Tibial artery (tissue), 4 donors: Measurements from ENCODE around the gene PPP2R2B.

Experiments
- DNase-seq, 2 donors: peaks; one replicate each; pipeline ENCODE4 v3.0.0-alpha.2; 2019
- H3K27ac ChIP-seq, 2 donors: fragments of 200-600 bp; sonication (generic) in 1 of 2; 1 replicate in 1 of 2; 2 replicates in 1 of 2; pipeline ENCODE4 v1.5.1; 2018 to 2019; ENCODE audit warnings: mild to moderate bottlenecking in 1 of 2
- H3K27me3 ChIP-seq, 2 donors: fragments of 200-600 bp; sonication (generic) in 1 of 2; one replicate each; pipeline versions ENCODE4 v1.5.1 to v1.6.0; 2016 to 2019
- H3K36me3 ChIP-seq, 3 donors: fragments of 200-600 bp; sonication (generic) in 2 of 3; one replicate each; pipeline ENCODE4 v1.5.1; 2016 to 2019; ENCODE audit warnings: mild to moderate bottlenecking in 2 of 3
- H3K4me1 ChIP-seq, 4 donors: fragments of 200-600 bp; sonication (generic) in 2 of 4; 1 replicate in 3 of 4; 2 replicates in 1 of 4; pipeline ENCODE4 v1.5.1; 2016 to 2019
- H3K4me3 ChIP-seq, 2 donors: fragments of 200-600 bp; sonication (generic) in 1 of 2; 1 replicate in 1 of 2; 2 replicates in 1 of 2; pipeline ENCODE4 v1.5.1; 2018 to 2019; ENCODE audit warnings: mild to moderate bottlenecking in 2 of 2
- H3K9me3 ChIP-seq, 3 donors: fragments of 200-600 bp; sonication (generic) in 1 of 3; one replicate each; pipeline ENCODE4 v1.5.1; 2016 to 2019
- intact Hi-C: fragments of 100-400 bp; cut with DNase I; formaldehyde crosslinking; loops from one replicate; pipeline ENCODE4 v1.15.0; 2023; ENCODE audit warnings: low total_unique reads
- TF ChIP-seq, protein P1 (sequence below), 2 experiments: fragments of 200-600 bp in 1 of 2; fragments of 450-650 bp in 1 of 2; IDR thresholded peaks; one replicate each; pipeline ENCODE4 v1.5.1; 2017 to 2019; ENCODE audit warnings: antibody characterized with exemption in 2 of 2, mild to moderate bottlenecking in 1 of 2, moderate library complexity in 1 of 2

The PPP2R2B gene

DNA sequence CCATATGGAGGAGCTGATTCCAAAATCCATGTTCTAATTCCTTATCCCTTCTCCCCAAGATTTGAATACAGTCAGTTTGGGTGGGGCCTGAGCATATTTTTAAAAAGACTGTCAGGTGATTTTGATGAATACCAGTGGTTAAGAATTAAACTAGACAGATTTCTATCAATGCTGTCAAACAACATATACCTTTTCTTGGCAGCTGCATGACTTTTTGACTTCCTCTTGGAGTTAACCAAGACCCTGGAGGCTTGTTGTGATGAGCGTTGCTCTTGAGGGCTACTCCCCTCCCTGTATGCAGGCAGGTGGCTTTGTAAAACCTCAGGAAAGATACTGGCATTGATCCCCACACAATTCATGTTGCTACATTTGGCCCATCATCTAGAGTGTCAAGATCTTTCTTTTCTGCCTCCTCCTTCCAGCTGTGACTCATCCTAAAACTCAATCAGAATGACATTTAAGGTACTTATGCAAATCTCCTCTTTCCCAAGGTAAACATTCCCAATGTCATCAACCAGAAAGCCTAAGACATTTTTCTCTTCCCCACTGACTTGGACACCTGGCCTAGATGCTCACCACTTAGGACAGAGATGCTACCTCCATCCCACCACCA is 61.7 kb downstream of the PPP2R2B start:
- H3K4me1 ChIP-seq = peaks cover 0 to 16% (median 0%) of the 10 kb centered on the region in 4 donors
- DNase-seq = no peak
- intact Hi-C loops = no loop called here
- no peaks in the 10 kb centered on the region for H3K9me3 ChIP-seq
- H3K27me3 ChIP-seq = no peaks in the 10 kb centered on the region
- no peak overlapping the region for H3K4me3 ChIP-seq
- no peaks in the 10 kb centered on the region for H3K36me3 ChIP-seq
- TF ChIP-seq, protein P1, sequence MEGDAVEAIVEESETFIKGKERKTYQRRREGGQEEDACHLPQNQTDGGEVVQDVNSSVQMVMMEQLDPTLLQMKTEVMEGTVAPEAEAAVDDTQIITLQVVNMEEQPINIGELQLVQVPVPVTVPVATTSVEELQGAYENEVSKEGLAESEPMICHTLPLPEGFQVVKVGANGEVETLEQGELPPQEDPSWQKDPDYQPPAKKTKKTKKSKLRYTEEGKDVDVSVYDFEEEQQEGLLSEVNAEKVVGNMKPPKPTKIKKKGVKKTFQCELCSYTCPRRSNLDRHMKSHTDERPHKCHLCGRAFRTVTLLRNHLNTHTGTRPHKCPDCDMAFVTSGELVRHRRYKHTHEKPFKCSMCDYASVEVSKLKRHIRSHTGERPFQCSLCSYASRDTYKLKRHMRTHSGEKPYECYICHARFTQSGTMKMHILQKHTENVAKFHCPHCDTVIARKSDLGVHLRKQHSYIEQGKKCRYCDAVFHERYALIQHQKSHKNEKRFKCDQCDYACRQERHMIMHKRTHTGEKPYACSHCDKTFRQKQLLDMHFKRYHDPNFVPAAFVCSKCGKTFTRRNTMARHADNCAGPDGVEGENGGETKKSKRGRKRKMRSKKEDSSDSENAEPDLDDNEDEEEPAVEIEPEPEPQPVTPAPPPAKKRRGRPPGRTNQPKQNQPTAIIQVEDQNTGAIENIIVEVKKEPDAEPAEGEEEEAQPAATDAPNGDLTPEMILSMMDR (IDR thresholded peaks at IDR 0.05) = no peak
- no peak overlapping the region for H3K27ac ChIP-seq

DNA sequence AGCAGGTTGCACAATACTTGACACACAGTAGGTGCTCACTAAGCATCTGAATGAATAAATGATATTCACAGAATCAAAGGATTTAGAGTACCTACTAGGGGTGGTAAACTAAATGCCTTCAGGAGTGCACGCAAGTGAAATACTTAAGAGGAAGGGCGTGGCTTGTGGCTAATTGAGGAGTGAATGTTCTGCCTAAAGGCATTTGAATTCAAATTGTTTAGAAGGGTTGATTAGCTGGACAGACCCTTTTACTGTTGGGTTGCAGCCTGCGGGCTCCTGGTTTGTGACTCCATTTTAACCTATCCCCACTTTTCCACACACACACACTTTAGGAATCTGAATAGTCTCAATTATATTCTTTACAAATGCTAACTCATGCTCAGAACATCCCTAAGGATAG is 63.1 kb downstream of the PPP2R2B start:
- no peaks in the 10 kb centered on the region for H3K27me3 ChIP-seq
- intact Hi-C loops = no loop called here
- TF ChIP-seq, protein P1 (IDR thresholded peaks at IDR 0.05) = no peak
- peaks cover 0 to 16% (median 0%) of the 10 kb centered on the region in 4 donors for H3K4me1 ChIP-seq
- H3K36me3 ChIP-seq = no peaks in the 10 kb centered on the region
- H3K9me3 ChIP-seq = no peaks in the 10 kb centered on the region
- H3K4me3 ChIP-seq = no peak overlapping the region
- no peak overlapping the region for H3K27ac ChIP-seq
- no peak for DNase-seq

DNA sequence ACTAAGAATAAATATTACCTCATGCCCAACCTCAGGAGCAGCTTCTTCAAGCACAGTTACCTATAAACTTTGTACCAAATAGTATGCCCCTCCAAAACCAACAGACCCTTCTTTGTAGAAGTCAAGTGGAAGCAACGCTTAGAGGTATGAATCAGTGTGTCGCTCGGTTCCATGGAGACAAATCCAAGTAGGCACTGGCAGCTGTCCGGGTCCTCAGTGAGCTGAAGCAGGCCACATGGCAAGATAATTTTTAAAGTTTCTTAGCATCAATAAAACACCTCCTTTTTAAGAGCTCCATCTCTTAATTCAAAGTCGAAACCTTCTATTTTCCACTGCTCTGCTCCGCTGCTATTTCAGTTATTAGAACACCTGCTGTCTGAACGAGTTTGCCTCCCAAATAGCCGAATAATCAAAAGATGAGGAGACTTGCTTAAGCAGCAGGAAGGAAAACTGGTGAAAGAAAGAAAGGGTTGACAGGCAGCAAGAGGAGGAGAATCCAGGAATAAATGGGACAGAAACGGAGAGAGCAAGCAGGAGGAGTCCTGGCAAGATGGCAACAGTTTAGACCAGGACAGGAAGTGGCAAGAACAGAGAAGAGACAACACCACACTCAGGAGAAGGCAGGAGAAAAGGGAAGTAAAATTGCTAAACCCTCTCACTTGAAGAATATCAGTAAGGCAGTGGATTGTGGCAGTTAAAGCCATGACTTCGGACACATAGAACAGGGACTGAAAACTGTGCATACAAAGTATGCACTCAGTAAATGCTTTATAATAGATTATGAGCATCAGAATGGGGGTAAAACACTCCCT is 65.0 kb downstream of the PPP2R2B start:
- Histone ChIP-seq H3K27me3 (no peaks in the 10 kb centered on the region), H3K36me3 (no peaks in the 10 kb centered on the region), H3K27ac (no peak overlapping the region), H3K4me3 (no peak overlapping the region), H3K4me1 (peaks cover 0 to 9% (median 0%) of the 10 kb centered on the region in 4 donors), H3K9me3 (no peaks in the 10 kb centered on the region)
- DNase-seq = no peak
- TF ChIP-seq, protein P1 (IDR thresholded peaks at IDR 0.05) = no peak
- intact Hi-C loops = no loop called here

DNA sequence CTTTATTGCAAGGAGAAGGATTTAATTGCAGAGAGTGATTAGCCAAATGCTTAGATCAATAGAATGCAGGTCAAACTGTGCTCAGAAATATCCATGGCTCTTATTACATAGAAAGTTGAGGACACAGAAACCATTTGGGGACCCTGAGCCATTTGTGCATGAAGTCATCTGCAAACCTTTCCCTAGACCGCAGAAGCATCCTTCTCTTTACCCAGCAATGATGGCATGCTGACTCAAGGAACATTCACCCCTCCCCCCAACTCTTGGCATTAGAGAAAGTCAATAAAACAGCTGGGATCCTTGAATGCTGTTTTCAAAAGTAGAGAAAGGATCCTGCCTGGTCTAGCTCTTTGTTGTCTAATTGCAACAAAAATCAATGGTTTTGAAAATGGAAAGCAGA is 73.5 kb downstream of the PPP2R2B start:
- TF ChIP-seq, protein P1 (IDR thresholded peaks at IDR 0.05) = no peak
- Histone ChIP-seq H3K4me3 (no peak overlapping the region), H3K9me3 (no peaks in the 10 kb centered on the region), H3K27ac (no peak overlapping the region), H3K4me1 (peaks cover 0 to 32% (median 0%) of the 10 kb centered on the region in 4 donors), H3K36me3 (no peaks in the 10 kb centered on the region), H3K27me3 (no peaks in the 10 kb centered on the region)
- intact Hi-C loops = no loop called here
- DNase-seq = no peak

DNA sequence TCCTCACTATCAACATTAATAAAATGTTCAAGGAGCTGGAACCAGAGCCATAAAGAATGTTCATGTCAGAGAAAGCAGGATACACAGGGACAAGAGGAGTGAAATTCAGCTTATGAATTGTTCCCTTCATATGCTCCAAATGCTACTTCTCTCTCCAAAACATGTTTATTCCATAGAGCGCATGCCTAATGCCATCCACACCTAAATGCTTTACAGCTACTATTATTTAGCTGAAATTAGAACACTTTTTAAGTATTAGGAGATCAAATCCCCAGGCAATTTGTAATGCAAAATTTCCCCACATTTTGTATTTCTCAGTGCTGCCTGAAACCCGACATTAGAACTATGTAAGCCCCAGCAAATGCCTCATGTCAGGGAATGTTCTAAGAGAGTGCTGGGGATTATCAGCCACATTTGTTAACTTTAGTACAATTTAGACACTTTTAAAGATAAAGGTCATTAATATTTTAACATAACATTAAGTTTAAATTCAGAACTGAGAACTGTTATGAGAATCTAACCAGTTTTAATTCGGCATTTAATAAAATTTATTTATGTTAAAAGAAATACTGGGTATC is 75.5 kb downstream of the PPP2R2B start:
- Histone ChIP-seq H3K4me3 (no peak overlapping the region), H3K9me3 (no peaks in the 10 kb centered on the region), H3K27me3 (no peaks in the 10 kb centered on the region), H3K27ac (no peak overlapping the region), H3K4me1 (peaks cover 0 to 46% (median 3%) of the 10 kb centered on the region in 4 donors), H3K36me3 (no peaks in the 10 kb centered on the region)
- intact Hi-C loops = no loop called here
- no peak for DNase-seq
- TF ChIP-seq, protein P1 (IDR thresholded peaks at IDR 0.05) = no peak
